Testis (tissue), 3 donors: ENCODE measurements around the gene CAPN5. TPM values are rescaled to one million over a fixed set of nuclear protein-coding genes. Genes with fewer than 3 reads are reported as not detected.
A peak's percentile ranks its signal among the peaks of the same experiment; 100 is the strongest.

Experiments used
- DNase-seq: peaks from one replicate; pipeline ENCODE4 v3.0.0-alpha.2; 2019
- H3K27ac ChIP-seq, 2 donors: fragments of 200-600 bp; sonication (generic); one replicate each; pipeline ENCODE4 v1.5.1; 2019
- H3K27me3 ChIP-seq: fragments of 200-600 bp; sonication (generic); one replicate; pipeline ENCODE4 v1.5.1; 2019
- H3K36me3 ChIP-seq: fragments of 200-600 bp; sonication (generic); one replicate; pipeline ENCODE4 v1.5.1; 2017; ENCODE audit warnings: low read depth; ENCODE audit errors: missing control alignments
- H3K4me1 ChIP-seq: fragments of 200-600 bp; sonication (generic); one replicate; pipeline ENCODE4 v1.5.1; 2019
- H3K4me3 ChIP-seq, 2 donors: fragments of 200-600 bp; sonication (generic); one replicate each; pipeline ENCODE4 v1.5.1; 2017 to 2019
- H3K9me3 ChIP-seq: fragments of 200-600 bp; sonication (generic); one replicate; pipeline ENCODE4 v1.5.1; 2017
- CTCF ChIP-seq, 3 experiments: fragments of 450-650 bp in 2 of 3; fragments of 200-600 bp in 1 of 3; sonication (generic) in 1 of 3; IDR thresholded peaks; one replicate each; pipeline ENCODE4 v1.5.1; 2016 to 2019; ENCODE audit warnings: antibody characterized with exemption in 3 of 3, mild to moderate bottlenecking in 2 of 3, moderate library complexity in 1 of 3
- POLR2A ChIP-seq: fragments of 450-650 bp; IDR thresholded peaks from one replicate; pipeline ENCODE4 v1.6.1; 2017; ENCODE audit warnings: antibody characterized with exemption, mild to moderate bottlenecking, moderate library complexity
- whole genome bisulfite sequencing, 2 donors: methylation state at CpG; one replicate each; pipeline ENCODE4 v1.1.5; 2018; 5-methylcytosine and 5-hydroxymethylcytosine counted together
- intact Hi-C: fragments of 100-400 bp; cut with DNase I; formaldehyde crosslinking; loops from one replicate; pipeline ENCODE4 v1.15.1; 2023; ENCODE audit warnings: low total_unique reads
- polyA plus RNA-seq: library from polyadenylated mRNA; stranded (reverse); fragments of 350-450 nt; fragmentation: Illumina TruSeq; extraction: RNeasy Lipid Tissue Mini Kit (QIAGEN cat#74804); gene quantifications from one replicate; pipeline ENCODE4 v1.2.3, GENCODE V29; 2014; ENCODE audit warnings: low read depth, low replicate concordance; ENCODE audit not compliant: insufficient read depth
- total RNA-seq, 2 donors: library from RNA; depleted of rRNA; stranded (reverse); fragments of >200 nt; gene quantifications; one replicate each; pipeline ENCODE4 v1.2.3, GENCODE V29; 2016

CAPN5 gene
- total and polyA plus RNA-seq, 3 donors from 2014 or later, result 62.3 to 116 (median 102) TPM

- intact Hi-C loops, result no loop called here
- H3K9me3 ChIP-seq, result no peaks in the 10 kb centered on the region
- WGBS, 2 donors, result 48 to 58% methylated on average over 8 to 12 of the region's 12 CpGs
- H3K27ac ChIP-seq, result peak overlapping the region in 1 of 2 donors; percentile 16
- no peaks in the 10 kb centered on the region for H3K27me3 ChIP-seq
- DNase-seq, result no peak
- H3K4me3 ChIP-seq, result no peak overlapping the region
- H3K4me1 ChIP-seq, result peaks cover 65% of the 10 kb centered on the region
- H3K36me3 ChIP-seq, result no peaks in the 10 kb centered on the region
- TF ChIP-seq CTCF (IDR thresholded peaks at IDR 0.05) (no peak), POLR2A (no peak)
These were observed 70.1 kb downstream of the CAPN5 start for GRCh38 chr11:77136784-77137420.

GRCh38 chr11:77137421-77137820 is 70.7 kb downstream of the CAPN5 start:
- DNase-seq, result no peak
- peaks cover 60% of the 10 kb centered on the region for H3K4me1 ChIP-seq
- intact Hi-C loops, result no loop called here
- H3K36me3 ChIP-seq, result no peaks in the 10 kb centered on the region
- no peaks in the 10 kb centered on the region for H3K27me3 ChIP-seq
- 30% methylated on average over 11 of the region's 11 CpGs for WGBS, 2 donors
- peak overlapping the region in 1 of 2 donors; percentile 16 for H3K27ac ChIP-seq
- no peaks in the 10 kb centered on the region for H3K9me3 ChIP-seq
- TF ChIP-seq CTCF (IDR thresholded peaks at IDR 0.05), result no peak
- TF ChIP-seq POLR2A, result no peak
- no peak overlapping the region for H3K4me3 ChIP-seq

- no peaks in the 10 kb centered on the region for H3K27me3 ChIP-seq
- no peak for DNase-seq
- H3K36me3 ChIP-seq, result no peaks in the 10 kb centered on the region
- H3K4me3 ChIP-seq, result peak overlapping the region; percentile 16 to 27
- TF ChIP-seq POLR2A, result no peak
- TF ChIP-seq CTCF (IDR thresholded peaks at IDR 0.05), result no peak
- H3K9me3 ChIP-seq, result no peaks in the 10 kb centered on the region
- intact Hi-C loops, result no loop called here
- WGBS, 2 donors, result 62% methylated on average over 52 of the region's 55 CpGs; no CpG with 5 or more reads in 1 of the 2 donors
- peaks cover 53% of the 10 kb centered on the region for H3K4me1 ChIP-seq
- no peak overlapping the region for H3K27ac ChIP-seq
These were observed 71.4 kb downstream of the CAPN5 start for GRCh38 chr11:77138106-77138649.

GRCh38 chr11:77139201-77139600 is 72.4 kb downstream of the CAPN5 start:
- intact Hi-C loops, result no loop called here
- H3K4me1 ChIP-seq, result peaks cover 46% of the 10 kb centered on the region
- H3K9me3 ChIP-seq, result no peaks in the 10 kb centered on the region
- H3K36me3 ChIP-seq, result no peaks in the 10 kb centered on the region
- no peaks in the 10 kb centered on the region for H3K27me3 ChIP-seq
- H3K4me3 ChIP-seq, result no peak overlapping the region
- TF ChIP-seq CTCF (IDR thresholded peaks at IDR 0.05) (no peak), POLR2A (no peak)
- 90 to 97% methylated on average over 6 to 8 of the region's 8 CpGs for WGBS, 2 donors
- H3K27ac ChIP-seq, result peak overlapping the region in 1 of 2 donors; percentile 56
- DNase-seq, result no peak
